T-helper 9 cell (primary cell): Measurements from ENCODE around the gene RNASE12.
"Not testable (repeated sequence)": the region's sequence is repeated elsewhere in the genome, so short reads cannot be mapped to it uniquely, and the experiment has no call there.

Experiments
- DNase-seq: peaks from one replicate; pipeline ENCODE4 v3.0.0-alpha.2; 2020

The RNASE12 gene

DNA sequence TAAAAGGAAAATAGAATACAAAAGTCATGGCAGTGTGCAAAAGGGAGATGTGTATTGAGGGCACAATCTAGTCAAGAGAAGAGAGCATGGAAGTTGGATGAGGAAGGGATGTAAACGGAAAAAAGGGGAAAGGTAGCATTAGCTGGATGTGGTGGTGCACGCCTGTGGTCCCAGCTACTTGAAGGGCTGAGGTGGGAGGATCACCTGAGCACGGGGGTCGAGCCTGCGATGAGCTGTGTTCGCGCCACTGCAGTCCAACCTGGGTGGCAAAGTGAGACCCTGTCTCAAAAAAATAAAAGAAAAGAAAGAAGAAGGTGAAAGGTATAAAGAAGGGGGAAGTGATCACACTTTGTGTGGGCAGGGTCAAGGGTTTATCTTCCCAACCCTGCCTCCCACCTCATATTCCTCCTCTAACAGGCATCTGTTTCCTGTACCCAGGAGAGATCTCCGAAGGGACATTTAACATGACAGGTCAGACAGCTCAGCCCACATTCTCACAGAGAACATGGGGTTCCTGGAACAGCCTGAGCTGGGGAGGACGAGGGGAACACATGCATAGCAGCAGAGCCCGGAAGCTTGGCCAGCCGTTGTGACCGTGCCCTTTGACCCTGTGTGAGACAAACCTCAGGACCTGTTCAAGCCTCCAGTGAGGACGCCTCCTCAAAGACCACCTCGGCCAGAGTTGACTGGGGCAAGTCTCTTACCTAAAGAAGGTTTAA lies 12.2 kb downstream of the RNASE12 start:
- DNase-seq = no peak

DNA sequence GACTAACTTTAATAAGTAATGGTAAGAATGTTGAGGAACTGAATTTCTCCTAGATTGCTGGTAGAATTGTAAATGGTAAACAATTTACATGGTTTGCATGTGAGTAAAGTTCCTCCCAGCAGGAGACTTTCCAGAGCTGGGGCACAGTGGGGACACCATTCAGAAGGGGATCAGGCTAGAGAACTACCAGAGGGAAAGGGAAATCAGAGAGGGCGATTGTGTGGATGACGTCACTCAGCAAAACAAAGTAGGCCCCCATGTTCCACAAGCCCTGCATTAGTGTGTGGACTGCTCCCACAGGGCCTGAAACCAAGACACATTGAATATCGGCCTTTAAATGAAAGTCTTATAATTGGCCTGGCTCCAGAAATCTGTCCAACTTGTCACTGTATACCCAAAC lies 12.9 kb downstream of the RNASE12 start:
- DNase-seq = no peak

DNA sequence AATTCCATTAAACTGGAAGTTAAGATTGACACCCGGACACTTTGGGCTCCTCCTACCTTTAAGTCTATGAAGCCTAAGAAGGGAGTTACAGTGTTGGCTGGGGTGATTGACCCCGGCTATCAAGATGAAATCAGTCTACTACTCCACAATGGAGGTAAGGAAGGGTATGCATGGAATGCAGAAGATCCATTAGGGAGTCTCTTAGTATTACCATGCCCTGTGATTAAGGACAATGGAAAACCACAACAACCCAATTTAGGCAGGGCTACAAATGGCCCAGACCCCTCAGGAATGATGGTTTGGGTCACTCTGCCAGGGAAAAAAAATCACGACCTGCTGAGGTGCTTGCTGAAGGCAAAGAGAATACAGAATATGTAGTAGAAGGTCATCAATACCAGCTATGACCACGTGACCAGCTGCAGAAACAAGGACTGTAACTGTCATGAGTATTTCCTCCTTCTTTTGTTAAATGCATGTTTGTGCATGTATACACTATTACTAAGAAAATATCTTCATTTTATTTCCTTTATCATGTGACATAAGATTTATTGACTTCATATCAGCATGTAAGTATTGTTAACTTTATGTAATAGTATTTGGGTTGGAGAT lies 18.7 kb downstream of the RNASE12 start:
- not testable (repeated sequence) for DNase-seq

DNA sequence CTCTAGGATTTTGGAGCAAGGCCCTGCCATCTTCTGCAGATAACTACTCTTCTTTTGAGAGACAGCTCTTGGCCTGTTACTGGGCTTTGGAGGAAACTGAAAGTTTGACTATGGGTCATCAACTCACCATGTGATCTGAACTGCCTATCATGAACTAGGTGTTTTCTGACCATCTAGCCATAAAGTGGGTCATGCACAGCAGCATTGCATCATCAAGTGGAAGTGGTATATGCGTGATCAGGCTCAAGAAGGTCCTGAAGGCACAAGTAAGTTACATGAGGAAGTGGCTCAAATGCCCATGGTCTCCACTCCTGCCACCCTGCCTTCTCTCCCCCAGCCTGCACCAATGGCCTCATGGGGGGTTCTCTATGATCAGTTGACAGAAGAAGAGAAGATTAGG lies 20.5 kb downstream of the RNASE12 start:
- not testable (repeated sequence) for DNase-seq

DNA sequence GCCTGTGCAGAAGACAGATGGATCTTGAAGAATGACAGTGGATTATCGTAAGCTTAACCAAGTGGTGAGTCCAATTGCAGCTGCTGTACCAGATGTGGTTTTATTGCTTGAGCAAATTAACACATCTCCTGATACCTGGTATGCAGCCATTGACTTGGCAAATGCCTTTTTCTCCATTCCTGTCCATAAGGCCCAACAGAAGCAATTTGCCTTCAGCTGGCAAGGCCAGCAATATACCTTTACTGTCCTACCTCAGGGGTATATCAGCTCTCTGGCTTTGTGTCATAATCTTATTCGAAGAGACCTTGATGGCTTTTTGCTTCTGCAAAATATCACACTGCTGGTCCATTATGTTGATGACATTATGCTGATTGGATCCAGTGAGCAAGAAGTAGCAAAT lies 21.3 kb downstream of the RNASE12 start:
- not testable (repeated sequence) for DNase-seq

DNA sequence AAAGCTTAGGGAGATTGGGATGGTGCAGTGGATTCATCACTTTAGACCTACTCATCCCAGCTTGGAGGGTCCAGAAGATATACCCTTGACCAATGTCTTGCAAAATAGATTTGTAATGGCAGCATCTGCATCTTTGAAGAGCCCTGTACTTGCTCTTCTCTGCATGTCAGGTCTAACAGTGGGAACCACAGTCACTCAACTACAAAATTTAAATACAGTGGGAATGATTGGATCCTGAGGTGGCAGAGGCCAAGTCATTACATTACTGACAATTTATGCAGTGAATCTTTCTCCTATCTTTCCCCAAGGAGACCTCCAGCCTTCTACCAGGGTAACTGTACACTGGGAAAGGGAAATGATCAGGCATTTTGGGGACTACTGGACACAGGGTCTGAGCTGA lies 22.1 kb downstream of the RNASE12 start:
- no peak for DNase-seq

DNA sequence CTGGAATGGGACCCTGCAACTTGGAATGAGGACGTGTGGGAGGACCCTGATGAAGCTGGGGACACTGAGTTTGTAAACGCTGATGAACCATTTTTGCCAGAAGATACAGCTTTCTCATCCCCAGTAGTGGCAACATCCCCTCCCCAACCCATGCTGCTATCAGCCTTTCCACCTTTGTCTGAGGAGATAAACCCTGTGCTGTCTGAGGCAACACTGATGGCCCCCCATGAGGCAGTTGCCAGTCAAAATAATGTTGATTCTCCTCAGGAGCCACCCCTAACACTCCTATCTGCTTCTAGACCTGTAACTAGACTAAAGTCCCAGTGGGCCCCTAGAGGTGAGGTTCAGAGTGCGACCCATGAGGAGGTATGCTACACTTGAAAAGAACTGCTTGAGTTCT lies 22.8 kb downstream of the RNASE12 start:
- no peak for DNase-seq

DNA sequence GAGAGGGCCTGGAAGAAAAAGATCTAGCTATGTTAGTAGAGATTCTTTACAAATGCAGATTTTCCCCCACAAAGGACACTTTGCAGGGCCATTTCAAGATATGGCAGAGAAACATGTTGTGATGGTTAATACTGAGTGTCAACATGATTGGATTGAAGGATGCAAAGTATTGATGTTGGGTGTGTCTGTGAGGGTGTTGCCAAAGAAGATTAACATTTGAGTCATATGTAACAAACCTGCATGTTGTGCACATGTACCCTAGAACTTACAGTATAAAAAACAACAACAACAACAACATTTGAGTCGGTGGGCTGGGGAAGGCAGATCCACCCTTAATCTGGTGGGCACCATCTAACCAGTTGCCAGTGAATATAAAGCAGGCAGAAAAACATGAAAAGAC lies 24.0 kb downstream of the RNASE12 start:
- not testable (repeated sequence) for DNase-seq

DNA sequence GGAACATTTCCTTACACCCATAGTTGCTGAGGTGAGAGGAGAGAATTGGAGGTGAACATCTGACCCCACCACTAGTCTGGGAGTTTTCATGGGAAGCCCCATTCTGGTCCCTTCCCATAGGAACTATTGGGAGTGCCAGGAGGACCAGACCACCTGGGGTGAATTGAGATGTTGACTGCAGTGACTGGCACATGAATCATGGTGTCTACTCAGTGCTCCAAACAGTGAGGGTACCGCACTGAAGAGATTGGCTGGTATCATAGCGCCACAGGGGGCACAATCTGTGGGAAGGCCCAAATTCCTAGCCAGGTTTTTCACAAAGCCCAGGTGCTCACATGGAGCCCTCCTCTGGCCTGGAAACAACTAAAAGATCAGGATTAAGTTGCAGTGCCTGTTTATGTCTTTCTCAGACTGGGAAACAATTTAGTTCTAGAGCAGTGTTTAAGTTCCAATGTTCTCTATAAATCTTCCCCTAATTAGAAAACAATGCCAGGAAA lies 26.6 kb downstream of the RNASE12 start:
- DNase-seq = no peak

DNA sequence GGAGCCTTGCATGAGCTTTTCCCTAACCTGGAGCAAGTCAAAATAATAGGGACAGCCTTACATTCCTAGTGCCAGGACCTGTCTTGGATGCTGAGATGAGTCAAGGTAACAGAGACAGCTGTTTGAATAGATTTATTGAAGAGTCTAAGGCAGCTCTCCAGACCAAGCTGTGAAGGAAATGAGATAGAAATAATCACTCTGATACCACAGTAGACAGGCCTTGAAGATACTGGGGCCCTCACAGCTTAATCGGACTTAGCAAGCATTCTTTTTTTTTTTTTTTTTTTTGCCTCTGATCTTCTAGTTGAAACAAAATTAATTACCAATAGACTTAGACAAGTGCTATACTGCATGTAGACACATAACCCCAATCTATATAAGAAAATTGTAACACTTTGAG lies 27.2 kb downstream of the RNASE12 start:
- no peak for DNase-seq

DNA sequence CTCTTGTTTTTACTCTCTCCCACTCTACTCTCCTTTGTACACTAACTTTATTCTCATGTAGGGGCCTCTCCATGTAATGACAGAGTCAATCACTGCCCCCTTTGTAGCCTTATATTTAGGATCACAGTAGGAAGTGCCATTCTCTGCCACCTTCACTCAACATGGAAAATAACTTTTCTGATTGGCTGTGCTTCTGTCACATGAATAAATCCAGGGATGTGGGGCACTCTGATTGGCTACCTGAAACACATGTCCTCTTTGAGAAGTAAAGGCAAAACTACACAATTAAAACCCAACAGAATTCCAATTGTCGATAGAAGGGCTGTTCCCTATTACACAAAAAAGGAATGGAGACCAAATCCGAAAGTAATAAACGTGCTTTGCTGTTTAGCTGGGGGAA lies 30.2 kb downstream of the RNASE12 start, which contains the start of gene RNASE9:
TSS of gene RNASE9 (minus strand) at position 87 of the 400 bp plus-strand sequence.
- DNase-seq = no peak

DNA sequence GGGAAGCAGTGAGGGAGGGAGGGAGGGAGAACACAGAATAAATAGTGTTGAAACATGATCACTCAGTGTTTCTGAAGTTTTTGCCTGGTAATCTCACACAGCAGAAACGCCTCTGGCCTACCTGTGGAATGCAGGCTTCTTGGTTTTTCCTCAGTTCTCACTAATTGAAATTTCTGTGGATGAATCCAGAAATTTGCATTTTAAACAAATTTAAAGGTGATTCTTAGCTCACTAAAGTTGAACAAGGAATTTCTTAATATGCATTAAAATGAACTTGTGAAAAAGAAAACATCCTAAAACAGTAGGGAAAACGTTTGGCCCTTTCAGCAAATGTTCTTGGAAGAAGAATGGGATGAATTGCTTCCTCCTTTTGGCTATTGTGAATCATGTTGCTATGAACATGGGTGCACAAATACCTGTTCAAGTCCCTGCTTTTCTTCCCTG lies 31.7 kb downstream of the RNASE12 start:
- no peak for DNase-seq

DNA sequence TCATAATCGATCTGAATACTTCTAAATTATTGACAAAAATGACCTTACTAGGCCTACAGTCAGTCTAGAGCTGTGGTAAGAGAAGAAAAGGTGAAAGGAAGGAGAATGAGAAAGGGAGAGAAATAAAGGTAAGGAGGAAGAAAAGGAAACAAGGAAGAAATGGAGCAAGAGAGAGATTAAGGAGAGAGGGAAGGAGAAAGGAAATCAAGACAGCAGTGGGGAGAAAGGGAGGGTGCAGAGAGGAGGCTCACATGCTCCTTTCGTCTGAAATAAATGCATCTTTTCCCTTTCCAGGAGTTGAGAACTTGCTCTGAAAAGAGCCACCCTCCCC lies 34.0 kb downstream of the RNASE12 start:
- DNase-seq = no peak

DNA sequence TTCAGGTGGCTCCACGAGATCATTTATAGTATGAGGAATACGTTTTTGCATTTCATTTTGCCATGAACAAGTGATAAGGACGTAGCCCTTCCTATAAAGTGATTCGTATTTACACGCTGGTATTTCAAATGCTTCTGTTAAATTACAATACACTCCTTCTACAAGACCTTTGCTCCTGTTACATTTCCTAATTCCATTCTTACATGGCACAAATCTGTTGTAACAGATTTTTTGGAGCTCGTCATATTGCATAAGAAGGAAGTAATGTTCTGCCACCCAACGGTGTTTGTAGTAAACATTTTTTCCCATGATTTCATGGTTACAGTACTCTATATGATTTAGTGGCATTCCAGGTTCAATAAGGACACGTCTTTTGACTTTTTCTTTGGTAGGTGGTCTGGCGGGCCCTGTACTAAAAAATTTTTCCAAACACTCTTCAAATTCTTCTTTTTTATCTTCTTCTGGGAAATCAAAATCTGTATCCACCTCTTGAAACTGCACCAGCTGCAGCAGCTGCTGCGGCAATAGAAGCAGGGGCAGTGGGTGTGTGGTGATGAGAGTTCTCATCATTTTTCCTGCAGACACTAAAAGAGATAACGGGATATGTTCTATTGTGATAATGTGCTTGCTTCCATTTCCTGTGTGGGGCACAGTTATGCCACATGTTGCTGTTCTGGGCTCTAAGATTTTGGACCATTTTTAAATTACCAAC lies 34.5 kb downstream of the RNASE12 start:
- no peak for DNase-seq

DNA sequence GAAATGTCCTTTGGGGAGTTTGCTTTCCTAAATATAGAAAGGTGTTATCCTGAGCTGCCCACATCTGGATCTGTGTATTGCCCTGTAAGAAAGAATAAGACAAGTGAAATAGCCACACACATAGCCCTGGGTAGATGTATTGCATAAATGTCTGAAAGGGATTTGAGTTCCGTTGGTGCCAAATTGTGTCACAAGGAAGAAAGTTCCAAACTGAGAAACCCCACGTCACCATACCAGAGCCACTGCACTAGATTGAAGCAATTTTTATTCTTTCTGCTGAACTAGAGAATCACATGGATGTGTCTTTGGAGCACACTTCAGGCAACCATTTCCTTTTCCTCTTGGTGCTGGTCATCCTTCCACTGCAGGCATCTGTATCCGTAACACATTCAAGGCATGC lies 35.3 kb downstream of the RNASE12 start:
- DNase-seq = no peak

DNA sequence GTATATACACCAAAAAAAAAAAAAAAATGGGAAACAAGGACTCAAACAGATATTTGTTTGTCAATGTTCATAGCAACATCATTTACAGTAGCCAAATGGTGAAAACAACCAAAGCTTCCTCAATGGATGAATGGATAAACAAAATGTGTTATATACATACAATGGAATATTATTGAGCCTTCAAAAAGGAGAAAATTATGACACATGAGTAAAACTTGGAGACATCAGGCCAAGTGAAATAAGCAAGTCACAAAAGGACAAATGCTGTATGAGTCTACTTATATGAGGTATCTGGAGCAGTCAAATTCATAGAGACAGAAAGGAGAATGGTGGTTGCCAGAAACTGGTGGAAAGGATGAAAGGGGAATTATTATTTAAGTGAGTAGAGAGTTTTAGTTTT lies 38.2 kb downstream of the RNASE12 start:
- no peak for DNase-seq

DNA sequence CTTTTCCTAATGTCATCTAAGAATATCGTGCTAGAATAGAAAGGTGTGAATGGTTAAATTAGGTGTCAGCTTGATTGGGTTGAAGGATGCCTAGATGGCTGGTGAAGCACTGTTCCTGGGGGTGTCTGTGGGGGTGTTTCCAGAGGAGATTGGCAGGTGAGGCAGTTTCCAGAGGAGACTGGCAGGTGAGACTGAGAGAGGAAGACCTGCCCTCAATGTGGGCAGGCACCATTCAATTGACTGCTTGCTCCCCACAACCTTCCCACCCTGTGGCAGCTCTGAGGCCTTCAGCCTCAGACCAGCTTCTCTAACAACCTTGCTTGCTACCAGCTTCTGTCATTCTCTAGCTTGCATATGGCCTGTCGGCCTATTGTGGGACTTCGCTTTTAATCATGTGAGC lies 39.6 kb downstream of the RNASE12 start:
- DNase-seq = no peak

DNA sequence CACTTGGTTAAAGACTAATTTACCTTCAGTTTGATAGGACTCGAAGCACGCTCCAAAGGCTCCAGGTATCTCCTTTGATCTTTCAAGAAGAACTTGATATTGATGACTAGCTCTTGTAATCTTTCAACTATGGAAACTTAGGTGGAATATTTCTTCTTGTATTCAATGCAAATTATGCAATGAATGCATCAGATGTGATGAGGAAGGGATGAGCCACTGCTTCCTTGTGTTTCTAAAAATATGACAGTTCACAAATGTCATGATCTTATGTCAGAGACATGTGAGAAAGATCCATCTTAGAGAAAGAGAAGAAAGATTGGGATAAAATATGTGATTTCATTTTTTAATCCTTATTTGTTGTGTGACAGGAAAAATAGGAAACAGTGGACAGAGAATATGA lies 40.2 kb downstream of the RNASE12 start:
- DNase-seq = no peak

DNA sequence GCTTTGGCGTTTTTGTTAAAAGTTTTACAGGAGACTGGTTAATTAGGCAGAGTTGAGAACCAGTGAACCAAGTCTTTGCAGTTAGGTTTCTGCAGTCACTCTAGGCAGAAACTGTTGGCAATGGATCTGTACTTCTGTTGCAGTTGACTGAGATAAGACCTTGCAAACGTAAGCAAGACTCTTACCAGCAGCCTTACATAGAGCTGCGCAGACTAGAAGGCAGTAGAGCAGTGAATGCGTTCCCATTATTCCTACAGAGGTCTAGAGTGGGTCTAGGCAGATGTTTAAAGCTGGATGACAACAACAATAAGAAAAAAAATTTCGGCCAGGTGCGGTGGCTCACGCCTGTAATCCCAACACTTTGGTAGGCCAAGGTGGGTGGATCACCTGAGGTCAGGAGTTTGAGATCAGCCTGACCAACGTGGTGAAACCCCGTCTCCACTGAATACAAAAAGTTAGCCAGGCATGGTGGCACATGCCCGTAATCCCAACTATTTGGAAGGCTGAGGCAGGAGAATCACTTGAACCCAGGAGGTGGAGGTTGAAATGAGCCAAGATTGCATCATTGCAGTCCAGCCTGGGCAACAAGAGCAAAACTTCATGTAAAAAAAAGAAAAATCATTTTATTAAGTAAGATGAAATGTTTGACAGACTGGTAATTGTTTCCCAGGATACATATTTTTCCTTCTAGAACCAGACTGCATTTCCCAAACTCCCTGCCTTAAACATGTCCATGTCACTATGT lies 42.6 kb downstream of the RNASE12 start:
- no peak for DNase-seq

DNA sequence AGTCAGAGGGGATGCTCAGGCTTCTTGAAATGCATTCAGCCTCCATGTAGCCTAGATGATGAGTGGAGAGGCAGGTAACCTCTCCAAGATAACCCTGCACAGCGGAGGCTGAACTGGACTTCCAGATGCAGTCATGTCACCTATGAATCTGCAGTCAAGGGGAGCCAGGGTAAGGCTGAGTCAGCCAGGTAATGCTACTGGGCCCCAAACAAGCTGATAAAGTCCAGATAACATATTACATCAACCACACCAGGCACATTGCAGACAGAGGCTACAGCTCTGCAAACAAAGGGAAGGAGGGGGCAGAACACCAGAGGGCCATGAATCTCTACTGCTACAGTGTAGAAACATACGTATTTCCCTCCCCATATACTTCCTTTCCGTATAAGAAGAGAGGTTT lies 44.3 kb downstream of the RNASE12 start:
- DNase-seq = no peak
